ENCODE results near the gene ELF2.

Gene ELF2

DNA sequence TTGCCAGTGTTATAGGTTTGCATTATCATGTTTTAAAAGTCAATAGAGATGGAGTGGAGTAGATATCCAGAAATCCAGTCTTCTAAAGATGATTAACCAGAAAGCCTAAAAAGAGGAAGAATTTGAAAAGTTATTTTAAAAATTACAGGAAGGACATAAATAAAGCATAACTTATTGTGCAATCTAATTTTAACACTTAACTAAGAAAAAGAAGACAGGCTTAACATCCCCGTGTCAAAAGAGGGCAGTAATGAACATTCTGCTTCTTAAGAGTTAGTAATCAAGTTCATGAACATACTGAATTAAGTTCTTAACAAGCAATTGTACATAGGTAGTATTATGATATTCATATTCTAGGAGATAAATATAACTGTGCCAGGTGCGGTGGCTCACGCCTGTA lies 39.3 kb downstream of the ELF2 start:
- TF ChIP-seq, protein P1, sequence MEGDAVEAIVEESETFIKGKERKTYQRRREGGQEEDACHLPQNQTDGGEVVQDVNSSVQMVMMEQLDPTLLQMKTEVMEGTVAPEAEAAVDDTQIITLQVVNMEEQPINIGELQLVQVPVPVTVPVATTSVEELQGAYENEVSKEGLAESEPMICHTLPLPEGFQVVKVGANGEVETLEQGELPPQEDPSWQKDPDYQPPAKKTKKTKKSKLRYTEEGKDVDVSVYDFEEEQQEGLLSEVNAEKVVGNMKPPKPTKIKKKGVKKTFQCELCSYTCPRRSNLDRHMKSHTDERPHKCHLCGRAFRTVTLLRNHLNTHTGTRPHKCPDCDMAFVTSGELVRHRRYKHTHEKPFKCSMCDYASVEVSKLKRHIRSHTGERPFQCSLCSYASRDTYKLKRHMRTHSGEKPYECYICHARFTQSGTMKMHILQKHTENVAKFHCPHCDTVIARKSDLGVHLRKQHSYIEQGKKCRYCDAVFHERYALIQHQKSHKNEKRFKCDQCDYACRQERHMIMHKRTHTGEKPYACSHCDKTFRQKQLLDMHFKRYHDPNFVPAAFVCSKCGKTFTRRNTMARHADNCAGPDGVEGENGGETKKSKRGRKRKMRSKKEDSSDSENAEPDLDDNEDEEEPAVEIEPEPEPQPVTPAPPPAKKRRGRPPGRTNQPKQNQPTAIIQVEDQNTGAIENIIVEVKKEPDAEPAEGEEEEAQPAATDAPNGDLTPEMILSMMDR (IDR thresholded peaks at IDR 0.05) = no peak
- Histone ChIP-seq H3K4me3 (ENCODE audit: low read depth in 1 of 2, low read length in 1 of 2) (no peak overlapping the region), H3K4me1 (ENCODE audit: control insufficient read depth in 1 of 2, insufficient read depth in 1 of 2, low read depth in 1 of 2, low read length in 1 of 2) (peaks cover 5 to 7% of the 10 kb centered on the region in 2 experiments), H3K36me3 (peaks cover 46% of the 10 kb centered on the region), H3K27me3 (no peaks in the 10 kb centered on the region), H3K27ac (no peak overlapping the region), H3K9me3 (no peaks in the 10 kb centered on the region)

DNA sequence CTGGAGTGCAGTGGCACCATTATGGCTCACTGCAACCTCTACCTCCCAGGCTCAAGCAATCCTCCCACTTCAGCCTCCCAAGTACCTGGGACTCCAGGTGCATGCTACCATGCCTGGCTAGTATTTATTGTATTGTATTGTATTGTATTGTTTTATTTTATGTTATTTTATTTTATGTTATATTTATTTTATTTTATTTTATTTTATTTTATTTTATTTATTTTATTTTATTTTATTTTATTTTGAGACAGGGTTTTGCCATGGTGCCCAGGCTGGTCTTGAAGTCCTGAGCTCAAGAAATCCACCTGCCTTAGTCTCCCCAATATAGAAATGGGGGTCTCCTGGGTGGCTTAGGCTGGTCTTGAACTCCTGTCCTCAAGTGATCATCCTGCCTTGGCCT lies 42.6 kb downstream of the ELF2 start:
- TF ChIP-seq, protein P1 (IDR thresholded peaks at IDR 0.05) = no peak
- Histone ChIP-seq H3K36me3 (peaks cover 61% of the 10 kb centered on the region), H3K27ac (no peak overlapping the region)

DNA sequence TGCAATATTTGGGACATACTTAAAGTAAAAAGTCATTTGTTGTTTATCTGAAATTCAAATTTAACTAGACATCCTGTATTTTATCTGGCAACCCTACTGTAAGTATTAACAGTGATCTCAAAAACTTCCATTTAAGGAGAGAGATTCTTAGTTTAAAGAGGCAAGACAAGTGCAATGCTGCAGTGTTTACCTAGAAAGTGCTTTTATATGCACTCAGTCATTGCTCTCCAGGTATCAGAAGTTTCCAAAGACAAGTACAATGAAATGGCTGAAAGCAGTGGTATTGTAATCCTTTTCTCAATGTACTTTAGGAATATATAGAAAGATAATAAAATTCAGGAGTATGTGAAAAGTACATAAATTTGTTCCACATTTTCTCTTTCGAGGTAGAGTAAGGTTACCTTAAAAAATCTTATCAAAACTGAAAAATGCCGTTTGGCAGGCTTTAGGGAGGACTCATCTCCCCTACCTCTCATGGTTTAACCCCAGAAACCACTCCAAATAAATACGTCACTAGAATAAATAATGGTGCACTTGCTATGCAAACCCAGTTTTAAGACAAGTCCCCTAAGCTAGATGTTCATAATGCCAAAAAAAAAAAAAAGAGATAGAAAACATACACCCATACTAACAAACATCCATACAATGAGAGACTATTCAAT lies 45.7 kb downstream of the ELF2 start:
- Histone ChIP-seq H3K36me3 (peaks cover 56% of the 10 kb centered on the region), H3K4me1 (ENCODE audit: control insufficient read depth in 1 of 2, insufficient read depth in 1 of 2, low read depth in 1 of 2, low read length in 1 of 2) (no peaks in the 10 kb centered on the region), H3K27ac (no peak overlapping the region), H3K27me3 (no peaks in the 10 kb centered on the region), H3K4me3 (ENCODE audit: low read depth in 1 of 2, low read length in 1 of 2) (no peak overlapping the region), H3K9me3 (no peaks in the 10 kb centered on the region)
- TF ChIP-seq, protein P1 (IDR thresholded peaks at IDR 0.05) = no peak

More for the DNA sequence above, 42.6 kb downstream of the ELF2 start:
- Histone ChIP-seq H3K4me3 (ENCODE audit: low read depth in 1 of 2, low read length in 1 of 2) (no peak overlapping the region), H3K9me3 (no peaks in the 10 kb centered on the region), H3K4me1 (ENCODE audit: control insufficient read depth in 1 of 2, insufficient read depth in 1 of 2, low read depth in 1 of 2, low read length in 1 of 2) (no peaks in the 10 kb centered on the region), H3K27me3 (no peaks in the 10 kb centered on the region)

DNA sequence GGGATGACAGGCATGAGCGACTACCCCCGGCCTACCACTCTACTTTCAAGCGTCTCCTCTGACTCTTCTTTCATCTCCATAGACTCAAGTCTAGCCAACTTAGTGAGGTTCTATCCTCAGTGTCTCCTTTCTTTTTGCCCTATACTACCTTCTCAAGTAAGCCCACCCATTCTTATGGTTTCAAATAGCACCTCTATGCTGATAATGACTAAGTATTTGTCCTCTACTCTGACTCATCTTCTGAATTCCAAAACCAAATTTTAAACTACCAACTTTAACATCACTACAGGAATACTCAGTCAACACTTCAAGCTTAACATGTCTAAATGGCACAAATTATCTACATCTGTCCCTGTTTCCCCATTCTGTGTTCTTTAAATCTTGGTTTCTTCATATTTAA lies 47.8 kb downstream of the ELF2 start:
- Histone ChIP-seq H3K27me3 (no peaks in the 10 kb centered on the region), H3K4me1 (ENCODE audit: control insufficient read depth in 1 of 2, insufficient read depth in 1 of 2, low read depth in 1 of 2, low read length in 1 of 2) (peaks cover 8% of the 10 kb centered on the region in 2 experiments), H3K4me3 (ENCODE audit: low read depth in 1 of 2, low read length in 1 of 2) (no peak overlapping the region), H3K27ac (no peak overlapping the region), H3K9me3 (no peaks in the 10 kb centered on the region), H3K36me3 (peaks cover 46% of the 10 kb centered on the region)
- TF ChIP-seq, protein P1 (IDR thresholded peaks at IDR 0.05) = no peak

DNA sequence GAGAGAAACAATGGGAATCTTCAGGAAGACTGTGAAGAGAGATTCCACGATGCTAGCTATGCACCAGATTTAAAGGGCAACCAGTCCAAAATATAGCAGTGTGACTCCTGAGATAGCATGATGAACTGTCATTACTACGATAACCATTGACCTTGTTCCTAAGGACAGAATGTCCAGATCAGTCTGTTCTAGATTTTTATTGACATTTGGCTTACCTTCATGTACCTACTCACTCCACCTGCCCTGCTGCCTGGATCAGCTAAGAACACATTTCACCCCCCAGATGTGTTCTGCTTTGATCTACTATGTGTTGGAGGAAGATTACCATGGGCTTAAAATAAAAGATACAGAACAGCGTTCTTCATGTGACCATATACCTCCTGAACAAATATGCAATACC lies 50.1 kb downstream of the ELF2 start:
- no peak overlapping the region for H3K27ac ChIP-seq
- H3K9me3 ChIP-seq = no peaks in the 10 kb centered on the region
- TF ChIP-seq, protein P1 (IDR thresholded peaks at IDR 0.05) = no peak
- H3K4me1 ChIP-seq (ENCODE audit: control insufficient read depth in 1 of 2, insufficient read depth in 1 of 2, low read depth in 1 of 2, low read length in 1 of 2) = peaks cover 8% of the 10 kb centered on the region in 2 experiments
- H3K27me3 ChIP-seq = no peaks in the 10 kb centered on the region
- no peak overlapping the region for H3K4me3 ChIP-seq (ENCODE audit: low read depth in 1 of 2, low read length in 1 of 2)
- H3K36me3 ChIP-seq = peaks cover 43% of the 10 kb centered on the region
